ENCODE results near the gene DNM3. TPM values are rescaled to one million over a fixed set of nuclear protein-coding genes. Genes with fewer than 3 reads are reported as not detected.

The DNM3 gene
- total and polyA plus RNA-seq, 2 experiments from 2014 or later, result 5.2 to 12.2 TPM

- TF ChIP-seq, protein P1, sequence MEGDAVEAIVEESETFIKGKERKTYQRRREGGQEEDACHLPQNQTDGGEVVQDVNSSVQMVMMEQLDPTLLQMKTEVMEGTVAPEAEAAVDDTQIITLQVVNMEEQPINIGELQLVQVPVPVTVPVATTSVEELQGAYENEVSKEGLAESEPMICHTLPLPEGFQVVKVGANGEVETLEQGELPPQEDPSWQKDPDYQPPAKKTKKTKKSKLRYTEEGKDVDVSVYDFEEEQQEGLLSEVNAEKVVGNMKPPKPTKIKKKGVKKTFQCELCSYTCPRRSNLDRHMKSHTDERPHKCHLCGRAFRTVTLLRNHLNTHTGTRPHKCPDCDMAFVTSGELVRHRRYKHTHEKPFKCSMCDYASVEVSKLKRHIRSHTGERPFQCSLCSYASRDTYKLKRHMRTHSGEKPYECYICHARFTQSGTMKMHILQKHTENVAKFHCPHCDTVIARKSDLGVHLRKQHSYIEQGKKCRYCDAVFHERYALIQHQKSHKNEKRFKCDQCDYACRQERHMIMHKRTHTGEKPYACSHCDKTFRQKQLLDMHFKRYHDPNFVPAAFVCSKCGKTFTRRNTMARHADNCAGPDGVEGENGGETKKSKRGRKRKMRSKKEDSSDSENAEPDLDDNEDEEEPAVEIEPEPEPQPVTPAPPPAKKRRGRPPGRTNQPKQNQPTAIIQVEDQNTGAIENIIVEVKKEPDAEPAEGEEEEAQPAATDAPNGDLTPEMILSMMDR (conservative IDR thresholded peaks at IDR 0.05; ENCODE audit: low read depth in 2 of 2), result no peak
These were observed 542.2 kb downstream of the DNM3 start (continued) for GRCh38 chr1:172383536-172383935.

- no peak overlapping the region for H3K4me3 ChIP-seq
- no peaks in the 10 kb centered on the region for H4K20me1 ChIP-seq (replicated peaks; ENCODE audit: insufficient read depth)
- H3F3A ChIP-seq (replicated peaks; ENCODE audit: low read depth), result no peaks in the 10 kb centered on the region
- H3K27me3 ChIP-seq (ENCODE audit: insufficient read depth), result no peaks in the 10 kb centered on the region
- H3K4me1 Mint-ChIP-seq, result peaks cover 45% of the 10 kb centered on the region
- H3K27ac ChIP-seq (ENCODE audit: low read depth), result no peak overlapping the region
- H3K79me2 ChIP-seq (replicated peaks; ENCODE audit: insufficient read depth), result no peaks in the 10 kb centered on the region
- DNase-seq (ENCODE audit: low spot score) (no peak), ATAC-seq (no peak)
- H3K9me2 ChIP-seq (ENCODE audit: insufficient read depth), result no peaks in the 10 kb centered on the region
- H3K9me3 Mint-ChIP-seq, result no peaks in the 10 kb centered on the region
- H3K4me2 ChIP-seq, result no peak overlapping the region
- peaks cover 38% of the 10 kb centered on the region for H3K4me1 ChIP-seq (ENCODE audit: insufficient read depth)
- H3K36me3 Mint-ChIP-seq (ENCODE audit: low read depth), result no peaks in the 10 kb centered on the region
- H3K27me3 Mint-ChIP-seq (ENCODE audit: insufficient read depth, low read depth, poor library complexity), result peaks cover 1% of the 10 kb centered on the region
- H3K4me3 Mint-ChIP-seq, result no peak overlapping the region
- no peaks in the 10 kb centered on the region for H3K36me3 ChIP-seq (ENCODE audit: insufficient read depth)
- H2AFZ ChIP-seq, result no peak overlapping the region
- no peak overlapping the region for H3K27ac Mint-ChIP-seq
- TF ChIP-seq NANOG (IDR thresholded peaks at IDR 0.05; ENCODE audit: borderline replicate concordance) (no peak), CREB1 (CRISPR knock-in tag; IDR thresholded peaks at IDR 0.05; ENCODE audit: low read depth) (no peak), EZH2 (IDR thresholded peaks at IDR 0.05; ENCODE audit: low read depth, unreplicated experiment) (no peak), ZNF114 (CRISPR knock-in tag; IDR thresholded peaks at IDR 0.05) (no peak), ZNF331 (CRISPR knock-in tag; IDR thresholded peaks at IDR 0.05; ENCODE audit: low read depth) (no peak), STAT1 (IDR thresholded peaks at IDR 0.05; ENCODE audit: unreplicated experiment) (no peak), EZH2phosphoT487 (IDR thresholded peaks at IDR 0.05; ENCODE audit: unreplicated experiment) (no peak), JUNB (IDR thresholded peaks at IDR 0.05; ENCODE audit: unreplicated experiment) (no peak)
- TF ChIP-seq, protein P1 (conservative IDR thresholded peaks at IDR 0.05; ENCODE audit: low read depth in 2 of 2), result no peak
- TF ChIP-seq, protein P2, sequence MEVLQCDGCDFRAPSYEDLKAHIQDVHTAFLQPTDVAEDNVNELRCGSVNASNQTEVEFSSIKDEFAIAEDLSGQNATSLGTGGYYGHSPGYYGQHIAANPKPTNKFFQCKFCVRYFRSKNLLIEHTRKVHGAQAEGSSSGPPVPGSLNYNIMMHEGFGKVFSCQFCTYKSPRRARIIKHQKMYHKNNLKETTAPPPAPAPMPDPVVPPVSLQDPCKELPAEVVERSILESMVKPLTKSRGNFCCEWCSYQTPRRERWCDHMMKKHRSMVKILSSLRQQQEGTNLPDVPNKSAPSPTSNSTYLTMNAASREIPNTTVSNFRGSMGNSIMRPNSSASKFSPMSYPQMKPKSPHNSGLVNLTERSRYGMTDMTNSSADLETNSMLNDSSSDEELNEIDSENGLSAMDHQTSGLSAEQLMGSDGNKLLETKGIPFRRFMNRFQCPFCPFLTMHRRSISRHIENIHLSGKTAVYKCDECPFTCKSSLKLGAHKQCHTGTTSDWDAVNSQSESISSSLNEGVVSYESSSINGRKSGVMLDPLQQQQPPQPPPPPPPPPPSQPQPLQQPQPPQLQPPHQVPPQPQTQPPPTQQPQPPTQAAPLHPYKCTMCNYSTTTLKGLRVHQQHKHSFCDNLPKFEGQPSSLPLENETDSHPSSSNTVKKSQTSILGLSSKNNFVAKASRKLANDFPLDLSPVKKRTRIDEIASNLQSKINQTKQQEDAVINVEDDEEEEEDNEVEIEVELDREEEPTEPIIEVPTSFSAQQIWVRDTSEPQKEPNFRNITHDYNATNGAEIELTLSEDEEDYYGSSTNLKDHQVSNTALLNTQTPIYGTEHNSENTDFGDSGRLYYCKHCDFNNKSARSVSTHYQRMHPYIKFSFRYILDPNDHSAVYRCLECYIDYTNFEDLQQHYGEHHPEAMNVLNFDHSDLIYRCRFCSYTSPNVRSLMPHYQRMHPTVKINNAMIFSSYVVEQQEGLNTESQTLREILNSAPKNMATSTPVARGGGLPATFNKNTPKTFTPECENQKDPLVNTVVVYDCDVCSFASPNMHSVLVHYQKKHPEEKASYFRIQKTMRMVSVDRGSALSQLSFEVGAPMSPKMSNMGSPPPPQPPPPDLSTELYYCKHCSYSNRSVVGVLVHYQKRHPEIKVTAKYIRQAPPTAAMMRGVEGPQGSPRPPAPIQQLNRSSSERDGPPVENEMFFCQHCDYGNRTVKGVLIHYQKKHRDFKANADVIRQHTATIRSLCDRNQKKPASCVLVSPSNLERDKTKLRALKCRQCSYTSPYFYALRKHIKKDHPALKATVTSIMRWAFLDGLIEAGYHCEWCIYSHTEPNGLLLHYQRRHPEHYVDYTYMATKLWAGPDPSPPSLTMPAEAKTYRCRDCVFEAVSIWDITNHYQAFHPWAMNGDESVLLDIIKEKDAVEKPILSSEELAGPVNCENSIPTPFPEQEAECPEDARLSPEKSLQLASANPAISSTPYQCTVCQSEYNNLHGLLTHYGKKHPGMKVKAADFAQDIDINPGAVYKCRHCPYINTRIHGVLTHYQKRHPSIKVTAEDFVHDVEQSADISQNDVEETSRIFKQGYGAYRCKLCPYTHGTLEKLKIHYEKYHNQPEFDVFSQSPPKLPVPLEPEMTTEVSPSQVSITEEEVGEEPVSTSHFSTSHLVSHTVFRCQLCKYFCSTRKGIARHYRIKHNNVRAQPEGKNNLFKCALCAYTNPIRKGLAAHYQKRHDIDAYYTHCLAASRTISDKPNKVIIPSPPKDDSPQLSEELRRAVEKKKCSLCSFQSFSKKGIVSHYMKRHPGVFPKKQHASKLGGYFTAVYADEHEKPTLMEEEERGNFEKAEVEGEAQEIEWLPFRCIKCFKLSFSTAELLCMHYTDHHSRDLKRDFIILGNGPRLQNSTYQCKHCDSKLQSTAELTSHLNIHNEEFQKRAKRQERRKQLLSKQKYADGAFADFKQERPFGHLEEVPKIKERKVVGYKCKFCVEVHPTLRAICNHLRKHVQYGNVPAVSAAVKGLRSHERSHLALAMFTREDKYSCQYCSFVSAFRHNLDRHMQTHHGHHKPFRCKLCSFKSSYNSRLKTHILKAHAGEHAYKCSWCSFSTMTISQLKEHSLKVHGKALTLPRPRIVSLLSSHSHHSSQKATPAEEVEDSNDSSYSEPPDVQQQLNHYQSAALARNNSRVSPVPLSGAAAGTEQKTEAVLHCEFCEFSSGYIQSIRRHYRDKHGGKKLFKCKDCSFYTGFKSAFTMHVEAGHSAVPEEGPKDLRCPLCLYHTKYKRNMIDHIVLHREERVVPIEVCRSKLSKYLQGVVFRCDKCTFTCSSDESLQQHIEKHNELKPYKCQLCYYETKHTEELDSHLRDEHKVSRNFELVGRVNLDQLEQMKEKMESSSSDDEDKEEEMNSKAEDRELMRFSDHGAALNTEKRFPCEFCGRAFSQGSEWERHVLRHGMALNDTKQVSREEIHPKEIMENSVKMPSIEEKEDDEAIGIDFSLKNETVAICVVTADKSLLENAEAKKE (CRISPR knock-in tag; IDR thresholded peaks at IDR 0.05), result no peak
- TF ChIP-seq, protein P3, sequence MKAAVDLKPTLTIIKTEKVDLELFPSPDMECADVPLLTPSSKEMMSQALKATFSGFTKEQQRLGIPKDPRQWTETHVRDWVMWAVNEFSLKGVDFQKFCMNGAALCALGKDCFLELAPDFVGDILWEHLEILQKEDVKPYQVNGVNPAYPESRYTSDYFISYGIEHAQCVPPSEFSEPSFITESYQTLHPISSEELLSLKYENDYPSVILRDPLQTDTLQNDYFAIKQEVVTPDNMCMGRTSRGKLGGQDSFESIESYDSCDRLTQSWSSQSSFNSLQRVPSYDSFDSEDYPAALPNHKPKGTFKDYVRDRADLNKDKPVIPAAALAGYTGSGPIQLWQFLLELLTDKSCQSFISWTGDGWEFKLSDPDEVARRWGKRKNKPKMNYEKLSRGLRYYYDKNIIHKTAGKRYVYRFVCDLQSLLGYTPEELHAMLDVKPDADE (IDR thresholded peaks at IDR 0.05), result no peak
These were observed 543.4 kb downstream of the DNM3 start for GRCh38 chr1:172384656-172385055.
